Neutrophil (primary cell): ENCODE data around the gene PRKRIP1.

Experiments used
- H3K27ac ChIP-seq: fragments of 200-600 bp; sonication (generic); 2 replicates; pipeline ENCODE4 v1.5.1; 2016; ENCODE audit warnings: mild to moderate bottlenecking, moderate library complexity
- H3K27me3 ChIP-seq: fragments of 200-600 bp; sonication (generic); 2 replicates; pipeline ENCODE4 v1.6.0; 2016; ENCODE audit warnings: mild to moderate bottlenecking
- H3K36me3 ChIP-seq: fragments of 200-600 bp; sonication (generic); 2 replicates; pipeline ENCODE4 v1.5.1; 2017
- H3K4me1 ChIP-seq, 2 experiments: fragments of 200-600 bp in 1 of 2; sonication (generic) in 1 of 2; 1 replicate in 1 of 2; 2 replicates in 1 of 2; pipeline versions ENCODE4 v1.5.1 to v1.6.1; 2013 to 2016; ENCODE audit warnings: low read depth in 1 of 2, low read length in 1 of 2, mild to moderate bottlenecking in 1 of 2, moderate library complexity in 1 of 2; ENCODE audit not compliant: control insufficient read depth in 1 of 2, insufficient read depth in 1 of 2
- H3K4me3 ChIP-seq, 2 experiments: fragments of 200-600 bp in 1 of 2; sonication (generic) in 1 of 2; 1 replicate in 1 of 2; 2 replicates in 1 of 2; pipeline ENCODE4 v1.5.1; 2013 to 2016; ENCODE audit warnings: low read depth in 1 of 2, low read length in 1 of 2, mild to moderate bottlenecking in 1 of 2, moderate library complexity in 1 of 2
- H3K9me3 ChIP-seq: fragments of 200-600 bp; sonication (generic); 2 replicates; pipeline ENCODE4 v1.5.1; 2016
- TF ChIP-seq, protein P1 (sequence below): fragments of 200-600 bp; sonication (generic); IDR thresholded peaks from 2 replicates; pipeline ENCODE4 v1.5.1; 2016; ENCODE audit warnings: antibody characterized with exemption

The PRKRIP1 gene

DNA sequence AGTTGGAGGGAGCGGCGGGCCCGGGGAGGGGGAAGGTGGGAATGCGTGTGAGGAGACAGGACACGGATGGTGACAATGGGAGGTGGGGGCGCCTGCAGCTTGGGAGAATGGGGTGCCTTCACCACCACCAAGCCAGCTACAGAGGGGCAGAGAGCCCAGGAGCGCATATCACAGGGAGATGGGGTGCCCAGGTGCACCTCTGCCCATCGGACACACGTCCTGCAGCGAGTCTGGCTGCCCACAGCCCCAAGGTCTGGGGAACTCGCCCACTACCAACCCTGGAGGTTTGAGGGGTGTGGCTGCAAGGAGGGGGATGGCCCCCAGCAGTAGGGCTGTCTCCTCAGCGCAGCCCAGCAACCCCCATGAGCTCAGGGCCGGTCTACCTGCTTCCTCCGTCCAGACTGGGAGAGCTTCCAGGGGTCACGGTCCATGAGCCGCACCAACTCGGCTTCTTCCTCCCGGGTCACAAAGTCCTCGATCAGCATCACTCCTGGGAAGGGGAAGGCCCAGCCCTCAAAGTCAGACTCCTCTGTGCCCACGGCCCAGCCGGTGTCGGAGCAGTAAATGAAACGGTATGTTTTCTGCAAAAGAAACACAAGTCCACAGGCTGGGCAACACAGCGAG, 63.2 kb downstream of the PRKRIP1 start:
- Histone ChIP-seq H3K4me3 (no peak overlapping the region), H3K27me3 (no peaks in the 10 kb centered on the region), H3K9me3 (no peaks in the 10 kb centered on the region), H3K4me1 (peaks cover 9 to 14% of the 10 kb centered on the region in 2 experiments), H3K36me3 (peaks cover 52% of the 10 kb centered on the region), H3K27ac (no peak overlapping the region)
- TF ChIP-seq, protein P1, sequence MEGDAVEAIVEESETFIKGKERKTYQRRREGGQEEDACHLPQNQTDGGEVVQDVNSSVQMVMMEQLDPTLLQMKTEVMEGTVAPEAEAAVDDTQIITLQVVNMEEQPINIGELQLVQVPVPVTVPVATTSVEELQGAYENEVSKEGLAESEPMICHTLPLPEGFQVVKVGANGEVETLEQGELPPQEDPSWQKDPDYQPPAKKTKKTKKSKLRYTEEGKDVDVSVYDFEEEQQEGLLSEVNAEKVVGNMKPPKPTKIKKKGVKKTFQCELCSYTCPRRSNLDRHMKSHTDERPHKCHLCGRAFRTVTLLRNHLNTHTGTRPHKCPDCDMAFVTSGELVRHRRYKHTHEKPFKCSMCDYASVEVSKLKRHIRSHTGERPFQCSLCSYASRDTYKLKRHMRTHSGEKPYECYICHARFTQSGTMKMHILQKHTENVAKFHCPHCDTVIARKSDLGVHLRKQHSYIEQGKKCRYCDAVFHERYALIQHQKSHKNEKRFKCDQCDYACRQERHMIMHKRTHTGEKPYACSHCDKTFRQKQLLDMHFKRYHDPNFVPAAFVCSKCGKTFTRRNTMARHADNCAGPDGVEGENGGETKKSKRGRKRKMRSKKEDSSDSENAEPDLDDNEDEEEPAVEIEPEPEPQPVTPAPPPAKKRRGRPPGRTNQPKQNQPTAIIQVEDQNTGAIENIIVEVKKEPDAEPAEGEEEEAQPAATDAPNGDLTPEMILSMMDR: no peak

DNA sequence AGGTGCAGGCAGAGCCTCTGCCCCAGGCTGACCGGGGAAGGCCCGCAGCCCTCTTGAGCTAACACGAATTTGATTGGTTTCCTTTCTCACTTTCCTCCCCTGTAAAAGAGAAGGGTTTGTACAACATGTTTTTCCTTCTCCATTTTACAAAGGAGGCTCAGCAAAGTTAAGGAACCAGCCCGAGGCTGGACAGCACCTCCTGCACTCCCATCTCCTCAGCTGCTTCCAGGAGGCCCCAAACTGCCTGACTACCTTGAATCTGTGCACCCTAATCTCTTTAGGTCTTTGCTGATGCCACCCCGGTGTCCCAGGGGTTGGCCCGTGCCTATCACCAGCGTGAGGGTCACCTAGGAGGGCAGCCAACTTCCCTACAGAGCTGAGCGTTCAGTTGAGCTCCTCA, 64.3 kb downstream of the PRKRIP1 start:
- Histone ChIP-seq H3K4me3 (no peak overlapping the region), H3K27me3 (no peaks in the 10 kb centered on the region), H3K27ac (peak overlapping the region; percentile 62), H3K9me3 (no peaks in the 10 kb centered on the region), H3K4me1 (peaks cover 13 to 20% of the 10 kb centered on the region in 2 experiments), H3K36me3 (peaks cover 41% of the 10 kb centered on the region)
- TF ChIP-seq, protein P1: no peak

DNA sequence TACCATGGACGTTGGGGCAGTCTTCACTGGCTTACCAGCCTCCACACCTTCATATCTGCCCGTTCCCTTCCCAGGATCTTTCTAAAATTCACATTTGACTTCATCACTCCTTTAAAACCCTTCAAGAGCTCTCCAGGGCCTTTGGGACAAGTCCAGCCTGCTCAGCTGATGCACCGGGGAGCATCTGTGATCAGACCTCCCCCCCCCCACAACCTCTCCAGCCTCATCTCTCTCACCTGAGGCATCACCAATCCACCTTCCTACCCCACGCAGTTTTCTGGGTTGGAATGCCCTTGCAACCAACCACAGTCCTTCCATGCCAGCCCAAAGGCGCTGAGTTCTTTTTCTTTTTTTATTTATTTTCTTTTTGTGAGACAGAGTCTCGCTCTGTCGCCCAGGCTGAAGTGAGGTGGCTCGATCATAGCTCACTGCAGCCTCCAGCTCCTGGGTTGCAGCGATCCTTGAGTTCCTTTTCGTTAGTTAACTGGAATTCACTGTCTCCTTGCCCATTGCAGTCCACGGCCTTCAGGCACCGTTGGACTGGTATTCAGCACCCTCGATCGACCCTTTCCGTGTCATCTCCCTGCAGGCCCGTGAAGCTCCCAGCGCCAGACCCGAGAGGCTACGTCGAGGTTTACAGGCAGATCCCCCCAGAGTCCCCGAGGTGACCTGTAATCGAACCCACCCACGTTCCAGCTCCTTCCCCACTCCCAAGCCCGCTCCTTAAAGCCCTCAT, 67.8 kb downstream of the PRKRIP1 start:
- H3K27me3 ChIP-seq: no peaks in the 10 kb centered on the region
- no peaks in the 10 kb centered on the region for H3K9me3 ChIP-seq
- H3K4me1 ChIP-seq: peaks cover 23 to 27% of the 10 kb centered on the region in 2 experiments
- TF ChIP-seq, protein P1: no peak
- peak overlapping the region; percentile 74 for H3K27ac ChIP-seq
- peaks cover 26% of the 10 kb centered on the region for H3K36me3 ChIP-seq
- H3K4me3 ChIP-seq: peak overlapping the region; percentile 82 to 99

DNA sequence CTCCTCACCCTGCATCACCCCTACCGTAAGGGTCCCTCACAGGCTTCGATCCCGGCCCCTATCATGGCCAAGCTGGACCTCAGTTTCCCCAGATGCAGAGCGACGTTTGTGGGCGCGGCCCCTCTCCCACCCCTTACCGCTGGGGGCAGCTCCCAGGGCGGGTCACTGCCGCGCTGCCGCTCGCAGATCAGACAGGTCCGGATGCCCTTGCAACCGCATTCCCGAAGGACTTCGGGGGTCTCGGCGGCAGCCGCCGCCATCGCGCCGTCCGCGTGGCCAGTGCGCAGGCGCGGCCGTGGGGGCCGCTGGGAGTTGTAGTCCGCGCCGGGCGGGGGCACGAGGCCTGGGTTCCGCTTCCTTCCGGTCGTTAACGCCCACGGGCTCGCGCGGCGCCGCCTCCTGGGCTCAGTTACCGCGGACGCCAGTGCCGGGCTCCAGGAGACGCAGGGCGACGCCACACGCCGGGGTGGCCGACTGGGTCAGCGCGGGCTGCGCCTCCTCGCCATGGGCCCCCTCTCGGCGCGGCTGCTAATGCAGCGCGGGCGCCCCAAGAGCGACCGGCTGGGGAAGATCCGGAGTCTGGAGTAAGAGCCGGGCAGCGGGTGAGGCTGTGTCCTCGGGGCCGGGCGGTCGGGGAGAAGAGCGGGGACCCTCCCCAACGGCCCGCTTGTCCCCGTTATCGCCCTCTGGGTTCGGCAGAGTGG, 68.6 kb downstream of the PRKRIP1 start, which contains the start of the genes ALKBH4 and LRWD1:
TSS of gene ALKBH4 (minus strand) at position 287 of the 704 bp plus-strand sequence. CDS start at position 260, 27 bp downstream.
TSS of gene LRWD1 (plus strand) at position 408 of the 704 bp plus-strand sequence. CDS start at position 505, 97 bp downstream.
- TF ChIP-seq, protein P1: peak; percentile 71
- peak within 1 kb of the TSS; percentile 82 to 99 for H3K4me3 ChIP-seq
- no peaks in the 10 kb centered on the region for H3K27me3 ChIP-seq
- peaks cover 23 to 27% of the 10 kb centered on the region in 2 experiments for H3K4me1 ChIP-seq
- no peaks in the 10 kb centered on the region for H3K9me3 ChIP-seq
- H3K27ac ChIP-seq: peak within 1 kb of the TSS; percentile 74
- peaks cover 26% of the 10 kb centered on the region for H3K36me3 ChIP-seq

DNA sequence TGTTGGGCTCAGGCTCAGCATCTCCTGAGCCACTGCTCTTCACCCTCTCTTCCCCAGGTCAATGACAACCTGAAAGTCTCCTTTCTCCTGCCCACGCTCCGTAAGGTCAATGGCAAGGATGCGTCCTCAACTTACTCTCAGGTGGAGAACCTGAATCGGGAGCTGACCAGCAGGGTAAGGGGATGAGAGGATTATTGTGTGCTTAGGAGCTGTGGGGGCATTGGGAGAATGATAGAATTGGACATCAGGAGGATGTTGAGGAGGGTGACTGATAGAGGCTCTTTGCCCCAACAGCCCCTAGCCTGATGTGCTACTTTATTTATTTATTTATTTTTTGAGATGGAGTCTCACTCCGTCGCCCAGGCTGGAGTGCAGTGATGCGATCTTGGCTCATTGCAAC, 69.9 kb downstream of the PRKRIP1 start:
- TF ChIP-seq, protein P1: no peak
- H3K27me3 ChIP-seq: no peaks in the 10 kb centered on the region
- H3K4me1 ChIP-seq: peaks cover 22 to 23% of the 10 kb centered on the region in 2 experiments
- no peak overlapping the region for H3K27ac ChIP-seq
- peak overlapping the region; percentile 82 to 99 for H3K4me3 ChIP-seq
- peaks cover 40% of the 10 kb centered on the region for H3K36me3 ChIP-seq
- no peaks in the 10 kb centered on the region for H3K9me3 ChIP-seq
